CD14-positive monocyte (primary cell): ENCODE measurements around the gene TTLL11. TPM values are rescaled to one million over a fixed set of nuclear protein-coding genes. Genes with fewer than 3 reads are reported as not detected.

ENCODE experiments used
- DNase-seq, 3 donors: peaks; one replicate each; pipeline ENCODE4 v3.0.0-alpha.2; 2011 to 2022
- H2AFZ ChIP-seq: 2 replicates; pipeline ENCODE4 v1.6.0; 2012; ENCODE audit warnings: mild to moderate bottlenecking, low read depth, low read length, inconsistent platforms; ENCODE audit not compliant: insufficient read depth, poor library complexity, severe bottlenecking
- H3K27ac ChIP-seq, 2 donors: 1 replicate in 1 of 2; 2 replicates in 1 of 2; pipeline ENCODE4 v1.5.1; 2012 to 2013; ENCODE audit warnings: low read length in 2 of 2, control low read depth in 1 of 2, inconsistent platforms in 1 of 2, low read depth in 1 of 2, mild to moderate bottlenecking in 1 of 2
- H3K27me3 ChIP-seq, 2 donors: one replicate each; pipeline versions ENCODE4 v1.6.0 to v1.6.1; 2011 to 2013; ENCODE audit warnings: low read length in 2 of 2; ENCODE audit not compliant: control insufficient read depth in 2 of 2, insufficient read depth in 2 of 2
- H3K36me3 ChIP-seq, 2 donors: replicated peaks in 1 of 2; 1 replicate in 1 of 2; 2 replicates in 1 of 2; pipeline versions ENCODE4 v1.5.1 to v1.6.1; 2012 to 2013; ENCODE audit warnings: low read length in 2 of 2, control low read depth in 1 of 2, inconsistent platforms in 1 of 2, mild to moderate bottlenecking in 1 of 2; ENCODE audit not compliant: insufficient read depth in 2 of 2, control insufficient read depth in 1 of 2
- H3K4me1 ChIP-seq, 2 donors: 1 replicate in 1 of 2; 2 replicates in 1 of 2; pipeline versions ENCODE4 v1.5.1 to v1.6.1; 2012 to 2013; ENCODE audit warnings: low read length in 2 of 2, control low read depth in 1 of 2, inconsistent platforms in 1 of 2, mild to moderate bottlenecking in 1 of 2, moderate library complexity in 1 of 2; ENCODE audit not compliant: insufficient read depth in 2 of 2, control insufficient read depth in 1 of 2
- H3K4me2 ChIP-seq: replicated peaks from 2 replicates; pipeline ENCODE3; 2012; ENCODE audit warnings: low read length, moderate library complexity, mild to moderate bottlenecking; ENCODE audit not compliant: poor library complexity, severe bottlenecking; ENCODE audit errors: extremely low read depth
- H3K4me3 ChIP-seq, 3 experiments: fragments of 200-600 bp in 1 of 3; sonication (generic) in 1 of 3; replicated peaks in 1 of 3; 1 replicate in 2 of 3; 2 replicates in 1 of 3; pipeline ENCODE4 v1.5.1; 2011 to 2013; ENCODE audit warnings: low read length in 3 of 3, mild to moderate bottlenecking in 3 of 3, control low read depth in 2 of 3, low read depth in 2 of 3, inconsistent platforms in 1 of 3, moderate library complexity in 1 of 3
- H3K79me2 ChIP-seq: 2 replicates; pipeline ENCODE4 v1.6.0; 2012; ENCODE audit warnings: mild to moderate bottlenecking, control low read depth, inconsistent platforms, low read length, moderate library complexity; ENCODE audit not compliant: insufficient read depth
- H3K9ac ChIP-seq: 2 replicates; pipeline ENCODE4 v1.6.0; 2017; ENCODE audit warnings: low read length, mild to moderate bottlenecking; ENCODE audit not compliant: insufficient read depth, poor library complexity, severe bottlenecking
- H3K9me3 ChIP-seq, 2 donors: replicated peaks in 1 of 2; 1 replicate in 1 of 2; 2 replicates in 1 of 2; pipeline versions ENCODE4 v1.5.1 to v1.6.1; 2012 to 2013; ENCODE audit warnings: low read length in 2 of 2, control low read depth in 1 of 2; ENCODE audit not compliant: control insufficient read depth in 1 of 2, insufficient read depth in 1 of 2
- H4K20me1 ChIP-seq: 2 replicates; pipeline ENCODE4 v1.6.0; 2012; ENCODE audit warnings: mild to moderate bottlenecking, low read length, control low read depth, moderate library complexity; ENCODE audit not compliant: insufficient read depth
- H3K27ac Mint-ChIP-seq, 7 donors: one replicate each; pipeline ENCODE4 v1.8.0; 2020; ENCODE audit warnings: mild to moderate bottlenecking in 7 of 7, mixed read lengths in 7 of 7, moderate library complexity in 6 of 7, inconsistent platforms in 2 of 7
- H3K27me3 Mint-ChIP-seq, 3 donors: one replicate each; pipeline ENCODE4 v1.8.0; 2021 to 2022; ENCODE audit warnings: low read depth in 3 of 3, mild to moderate bottlenecking in 3 of 3, mixed read lengths in 3 of 3, moderate library complexity in 3 of 3, inconsistent platforms in 1 of 3
- H3K36me3 Mint-ChIP-seq, 2 donors: one replicate each; pipeline ENCODE4 v1.8.0; 2020; ENCODE audit warnings: mixed read lengths in 2 of 2, inconsistent platforms in 1 of 2, mild to moderate bottlenecking in 1 of 2
- H3K4me1 Mint-ChIP-seq: one replicate; pipeline ENCODE4 v1.8.0; 2020; ENCODE audit warnings: mild to moderate bottlenecking, mixed read lengths
- H3K4me3 Mint-ChIP-seq, 2 donors: one replicate each; pipeline ENCODE4 v1.8.0; 2020; ENCODE audit warnings: mild to moderate bottlenecking in 2 of 2, mixed read lengths in 2 of 2, moderate library complexity in 1 of 2
- H3K9me3 Mint-ChIP-seq, 7 donors: one replicate each; pipeline ENCODE4 v1.8.0; 2020 to 2022; ENCODE audit warnings: mixed read lengths in 7 of 7, mild to moderate bottlenecking in 6 of 7, moderate library complexity in 6 of 7, inconsistent platforms in 2 of 7
- CTCF ChIP-seq: fragments of 200-600 bp; IDR thresholded peaks from one replicate; pipeline ENCODE4 v1.8.0; 2022; ENCODE audit warnings: antibody characterized with exemption, mild to moderate bottlenecking
- WGBS: methylation state at CpG from one replicate; pipeline ENCODE4 v1.1.5; 2013; ENCODE audit warnings: missing lambda C conversion rate; ENCODE audit not compliant: insufficient coverage; 5-methylcytosine and 5-hydroxymethylcytosine counted together
- intact Hi-C, 2 donors: fragments of 100-400 bp; cut with micrococcal nuclease; formaldehyde crosslinking; loops; one replicate each; pipeline versions ENCODE4 v1.15.0 to v1.15.1; 2023
- polyA plus RNA-seq, 3 donors: library from polyadenylated mRNA; depleted of rRNA in 1 of 3; unstranded in 2 of 3; stranded (reverse) in 1 of 3; fragments of 300-500 nt in 2 of 3; fragments of >200 nt in 1 of 3; fragmentation: Illumina TruSeq in 2 of 3; gene quantifications; 1 replicate in 2 of 3; 2 replicates in 1 of 3; pipeline ENCODE4 v1.2.3, GENCODE V29; 2012 to 2021

Gene TTLL11
- polyA plus RNA-seq, 3 donors: 2.9 to 3.5 (median 3.1) TPM

- no peak overlapping the region for H3K4me3 Mint-ChIP-seq
- no peaks in the 10 kb centered on the region for H4K20me1 ChIP-seq
- DNase-seq: no peak
- H3K9ac ChIP-seq: no peak overlapping the region
- H2AFZ ChIP-seq: no peak overlapping the region
- H3K4me2 ChIP-seq: no peak overlapping the region
- H3K27me3 Mint-ChIP-seq: peaks cover 0 to 4% (median 3%) of the 10 kb centered on the region in 3 donors
- no peaks in the 10 kb centered on the region for H3K4me1 Mint-ChIP-seq
- H3K27ac ChIP-seq: no peak overlapping the region
- 69% methylated on average over 9 of the region's 9 CpGs for WGBS
- no peaks in the 10 kb centered on the region for H3K36me3 ChIP-seq
- H3K4me1 ChIP-seq: no peaks in the 10 kb centered on the region
- no peak for TF ChIP-seq CTCF
- intact Hi-C loops: no loop called here
- no peak overlapping the region for H3K4me3 ChIP-seq
- H3K9me3 Mint-ChIP-seq: peaks cover 0 to 2% (median 0%) of the 10 kb centered on the region in 7 donors
- no peaks in the 10 kb centered on the region for H3K9me3 ChIP-seq
- H3K27ac Mint-ChIP-seq: no peak overlapping the region
- H3K36me3 Mint-ChIP-seq: no peaks in the 10 kb centered on the region
- no peaks in the 10 kb centered on the region for H3K27me3 ChIP-seq
- no peaks in the 10 kb centered on the region for H3K79me2 ChIP-seq
Observed at GRCh38 chr9:121811140-121811539, 282.0 kb downstream of the TTLL11 start.

GRCh38 chr9:121810489-121810888, 282.6 kb downstream of the TTLL11 start:
- Mint-ChIP-seq H3K27ac (no peak overlapping the region), H3K4me1 (no peaks in the 10 kb centered on the region), H3K4me3 (no peak overlapping the region), H3K36me3 (no peaks in the 10 kb centered on the region), H3K9me3 (peaks cover 0 to 2% (median 0%) of the 10 kb centered on the region in 7 donors), H3K27me3 (peaks cover 0 to 4% (median 3%) of the 10 kb centered on the region in 3 donors)
- Histone ChIP-seq H3K9ac (no peak overlapping the region), H3K4me3 (no peak overlapping the region), H2AFZ (no peak overlapping the region), H3K4me2 (no peak overlapping the region), H4K20me1 (no peaks in the 10 kb centered on the region), H3K27me3 (no peaks in the 10 kb centered on the region), H3K36me3 (no peaks in the 10 kb centered on the region), H3K4me1 (no peaks in the 10 kb centered on the region), H3K9me3 (no peaks in the 10 kb centered on the region), H3K79me2 (no peaks in the 10 kb centered on the region), H3K27ac (no peak overlapping the region)
- WGBS: 100% methylated on average over 1 of the region's 3 CpGs
- intact Hi-C loops: no loop called here
- no peak for DNase-seq
- no peak for TF ChIP-seq CTCF
